Mucosa of descending colon (tissue), 3 donors: ENCODE results near the gene UNC79. TPM values are rescaled to one million over a fixed set of nuclear protein-coding genes. Genes with fewer than 3 reads are reported as not detected.
A peak's percentile ranks its signal among the peaks of the same experiment; 100 is the strongest.

ENCODE experiments used
- ATAC-seq: fragments of 200-7000 bp; cut with Tn5 transposase; one replicate; pipeline ENCODE4 v1.9.1; 2020; ENCODE audit warnings: mild to moderate bottlenecking, moderate library complexity
- DNase-seq, 3 donors: peaks; one replicate each; pipeline ENCODE4 v3.0.0-alpha.2; 2020
- H3K36me3 ChIP-seq: fragments of 200-600 bp; one replicate; pipeline ENCODE4 v1.8.0; 2021; ENCODE audit warnings: low read depth, mild to moderate bottlenecking
- H3K4me1 ChIP-seq: fragments of 200-600 bp; one replicate; pipeline ENCODE4 v1.8.0; 2021; ENCODE audit warnings: low read depth, mild to moderate bottlenecking
- H3K4me3 ChIP-seq: fragments of 200-600 bp; one replicate; pipeline ENCODE4 v1.8.0; 2021; ENCODE audit warnings: mild to moderate bottlenecking
- H3K9me3 ChIP-seq: fragments of 200-600 bp; one replicate; pipeline ENCODE4 v1.8.0; 2021; ENCODE audit warnings: mild to moderate bottlenecking
- CTCF ChIP-seq: fragments of 200-600 bp; IDR thresholded peaks from one replicate; pipeline ENCODE4 v1.8.0; 2022; ENCODE audit warnings: antibody characterized with exemption, mild to moderate bottlenecking
- intact Hi-C, 2 donors: fragments of 100-400 bp; cut with DNase I in 1 of 2; cut with micrococcal nuclease in 1 of 2; formaldehyde crosslinking; loops; one replicate each; pipeline versions ENCODE4 v1.11.0 to v1.11.1; 2022; cut with DNase I, micrococcal nuclease
- total RNA-seq, 3 donors: library from RNA; stranded (reverse); fragmentation: NEBNext Ultra II Directional in 2 of 3; extraction: Animal tissue kit (Norgen Biotek cat#: 25700) in 2 of 3; gene quantifications; one replicate each; pipeline versions ENCODE4 v1.2.1 to v1.2.4, GENCODE V29; 2021 to 2023
- donor health status: DM: no; HTN: no; CAD: no; lungs with moderate emphysema.
- donor health status: DM: no; HTN: no; CAD: no.
- donor health status: DM: no; HTN: yes; CAD: no.

UNC79 gene
- total RNA-seq, 3 donors from 2014 or later: 0.09 to 0.89 (median 0.12) TPM

GRCh38 chr14:93683226-93683625 lies 252.5 kb downstream of the UNC79 start:
- DNase-seq: peak in 1 of 3 donors; percentile 20
- Histone ChIP-seq H3K9me3 (no peaks in the 10 kb centered on the region), H3K4me1 (no peaks in the 10 kb centered on the region), H3K36me3 (no peaks in the 10 kb centered on the region), H3K4me3 (no peak overlapping the region)
- intact Hi-C loops: no loop called here
- ATAC-seq: no peak
- TF ChIP-seq CTCF: no peak

GRCh38 chr14:93685121-93685895 lies 254.6 kb downstream of the UNC79 start:
- no peak for TF ChIP-seq CTCF
- Histone ChIP-seq H3K4me3 (no peak overlapping the region), H3K4me1 (no peaks in the 10 kb centered on the region), H3K9me3 (no peaks in the 10 kb centered on the region), H3K36me3 (no peaks in the 10 kb centered on the region)
- no peak for ATAC-seq
- intact Hi-C loops: no loop called here
- DNase-seq: no peak

- H3K36me3 ChIP-seq: no peaks in the 10 kb centered on the region
- DNase-seq: no peak
- H3K4me3 ChIP-seq: no peak overlapping the region
- ATAC-seq: no peak
- intact Hi-C loops: no loop called here
- H3K9me3 ChIP-seq: no peaks in the 10 kb centered on the region
- H3K4me1 ChIP-seq: no peaks in the 10 kb centered on the region
- no peak for TF ChIP-seq CTCF
Observed at GRCh38 chr14:93686268-93686667, 255.5 kb downstream of the UNC79 start.

- H3K4me3 ChIP-seq: no peak overlapping the region
- intact Hi-C loops: no loop called here
- no peak for DNase-seq
- no peaks in the 10 kb centered on the region for H3K36me3 ChIP-seq
- no peaks in the 10 kb centered on the region for H3K4me1 ChIP-seq
- no peak for ATAC-seq
- H3K9me3 ChIP-seq: no peaks in the 10 kb centered on the region
- TF ChIP-seq CTCF: no peak
Observed at GRCh38 chr14:93688239-93688666, 257.5 kb downstream of the UNC79 start.

- intact Hi-C loops: no loop called here
- H3K9me3 ChIP-seq: no peaks in the 10 kb centered on the region
- no peak overlapping the region for H3K4me3 ChIP-seq
- ATAC-seq (no peak), DNase-seq (no peak)
- H3K4me1 ChIP-seq: no peaks in the 10 kb centered on the region
- TF ChIP-seq CTCF: no peak
- H3K36me3 ChIP-seq: no peaks in the 10 kb centered on the region
Observed at GRCh38 chr14:93688820-93689219, 258.1 kb downstream of the UNC79 start.
